Upper lobe of left lung (tissue), 4 donors: ENCODE results near the gene GGTLC1.

Experiments
- POLR2A ChIP-seq, 4 donors: fragments of 450-650 bp; IDR thresholded peaks; one replicate each; pipeline ENCODE4 v1.5.1; 2016 to 2017; ENCODE audit warnings: antibody characterized with exemption in 4 of 4, mild to moderate bottlenecking in 2 of 4
- POLR2AphosphoS5 ChIP-seq, 2 donors: sonication (generic); formaldehyde crosslinking; IDR thresholded peaks; one replicate each; pipeline ENCODE4 v1.5.1; 2017; ENCODE audit warnings: antibody characterized with exemption in 2 of 2
- TF ChIP-seq, protein P1 (sequence below), 6 experiments: fragments of 450-650 bp in 4 of 6; fragments of 200-600 bp in 2 of 6; sonication (generic) in 2 of 6; IDR thresholded peaks; one replicate each; pipeline ENCODE4 v1.5.1; 2016 to 2019; ENCODE audit warnings: antibody characterized with exemption in 6 of 6

DNA sequence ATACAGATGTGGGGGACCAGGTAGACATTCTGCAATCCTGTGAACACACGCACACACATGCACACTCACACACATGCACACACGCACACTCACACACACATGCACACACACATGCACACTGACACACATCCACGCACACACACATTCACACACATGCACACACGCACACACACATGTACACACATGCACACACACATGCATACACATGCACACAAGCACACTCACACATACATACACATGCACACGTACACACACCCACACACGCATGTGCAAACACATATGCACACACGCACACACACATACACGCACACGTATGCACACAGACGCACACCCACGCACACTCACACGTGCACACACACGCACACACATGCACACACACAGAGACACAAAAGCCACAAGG, 14.3 kb upstream of the GGTLC1 start:
- TF ChIP-seq POLR2AphosphoS5 (IDR thresholded peaks at IDR 0.05) (no peak), POLR2A (IDR thresholded peaks at IDR 0.05) (no peak)
- TF ChIP-seq, protein P1, sequence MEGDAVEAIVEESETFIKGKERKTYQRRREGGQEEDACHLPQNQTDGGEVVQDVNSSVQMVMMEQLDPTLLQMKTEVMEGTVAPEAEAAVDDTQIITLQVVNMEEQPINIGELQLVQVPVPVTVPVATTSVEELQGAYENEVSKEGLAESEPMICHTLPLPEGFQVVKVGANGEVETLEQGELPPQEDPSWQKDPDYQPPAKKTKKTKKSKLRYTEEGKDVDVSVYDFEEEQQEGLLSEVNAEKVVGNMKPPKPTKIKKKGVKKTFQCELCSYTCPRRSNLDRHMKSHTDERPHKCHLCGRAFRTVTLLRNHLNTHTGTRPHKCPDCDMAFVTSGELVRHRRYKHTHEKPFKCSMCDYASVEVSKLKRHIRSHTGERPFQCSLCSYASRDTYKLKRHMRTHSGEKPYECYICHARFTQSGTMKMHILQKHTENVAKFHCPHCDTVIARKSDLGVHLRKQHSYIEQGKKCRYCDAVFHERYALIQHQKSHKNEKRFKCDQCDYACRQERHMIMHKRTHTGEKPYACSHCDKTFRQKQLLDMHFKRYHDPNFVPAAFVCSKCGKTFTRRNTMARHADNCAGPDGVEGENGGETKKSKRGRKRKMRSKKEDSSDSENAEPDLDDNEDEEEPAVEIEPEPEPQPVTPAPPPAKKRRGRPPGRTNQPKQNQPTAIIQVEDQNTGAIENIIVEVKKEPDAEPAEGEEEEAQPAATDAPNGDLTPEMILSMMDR (IDR thresholded peaks at IDR 0.05), result no peak
